ENCODE measurements around the gene LRRC2.

DNA sequence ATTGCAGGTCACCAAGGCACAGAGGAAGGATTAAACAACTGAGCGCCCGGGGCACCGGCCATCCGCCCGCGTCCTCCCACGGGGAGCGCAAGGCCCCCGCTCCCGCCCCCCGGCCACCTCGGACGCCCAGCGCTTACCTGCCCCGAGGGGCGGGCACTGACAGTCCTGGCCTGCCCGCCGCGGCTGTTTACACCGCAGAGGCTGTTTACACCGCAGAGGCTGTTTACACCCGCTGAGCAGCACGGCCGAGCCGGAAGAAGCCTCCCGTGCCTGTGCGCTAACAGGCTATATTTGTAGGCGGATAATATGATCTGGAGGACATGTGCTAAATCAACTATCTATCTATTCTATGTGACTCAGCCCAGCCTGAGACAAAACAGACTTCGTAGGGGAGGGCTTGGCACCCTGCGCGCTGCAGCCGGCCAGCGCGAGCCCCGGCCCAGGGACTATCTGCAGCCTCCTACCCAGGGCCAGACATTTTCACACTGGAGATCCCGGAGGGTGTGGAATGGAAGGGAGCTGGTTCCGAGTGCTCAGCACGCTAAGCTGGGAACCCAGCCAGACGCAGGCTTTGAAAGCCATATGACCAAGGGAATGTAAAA, at the start of gene LRRC2:
- TF ChIP-seq L3MBTL2 (IDR thresholded peaks at IDR 0.05), result no peak
- TF ChIP-seq, protein P1, sequence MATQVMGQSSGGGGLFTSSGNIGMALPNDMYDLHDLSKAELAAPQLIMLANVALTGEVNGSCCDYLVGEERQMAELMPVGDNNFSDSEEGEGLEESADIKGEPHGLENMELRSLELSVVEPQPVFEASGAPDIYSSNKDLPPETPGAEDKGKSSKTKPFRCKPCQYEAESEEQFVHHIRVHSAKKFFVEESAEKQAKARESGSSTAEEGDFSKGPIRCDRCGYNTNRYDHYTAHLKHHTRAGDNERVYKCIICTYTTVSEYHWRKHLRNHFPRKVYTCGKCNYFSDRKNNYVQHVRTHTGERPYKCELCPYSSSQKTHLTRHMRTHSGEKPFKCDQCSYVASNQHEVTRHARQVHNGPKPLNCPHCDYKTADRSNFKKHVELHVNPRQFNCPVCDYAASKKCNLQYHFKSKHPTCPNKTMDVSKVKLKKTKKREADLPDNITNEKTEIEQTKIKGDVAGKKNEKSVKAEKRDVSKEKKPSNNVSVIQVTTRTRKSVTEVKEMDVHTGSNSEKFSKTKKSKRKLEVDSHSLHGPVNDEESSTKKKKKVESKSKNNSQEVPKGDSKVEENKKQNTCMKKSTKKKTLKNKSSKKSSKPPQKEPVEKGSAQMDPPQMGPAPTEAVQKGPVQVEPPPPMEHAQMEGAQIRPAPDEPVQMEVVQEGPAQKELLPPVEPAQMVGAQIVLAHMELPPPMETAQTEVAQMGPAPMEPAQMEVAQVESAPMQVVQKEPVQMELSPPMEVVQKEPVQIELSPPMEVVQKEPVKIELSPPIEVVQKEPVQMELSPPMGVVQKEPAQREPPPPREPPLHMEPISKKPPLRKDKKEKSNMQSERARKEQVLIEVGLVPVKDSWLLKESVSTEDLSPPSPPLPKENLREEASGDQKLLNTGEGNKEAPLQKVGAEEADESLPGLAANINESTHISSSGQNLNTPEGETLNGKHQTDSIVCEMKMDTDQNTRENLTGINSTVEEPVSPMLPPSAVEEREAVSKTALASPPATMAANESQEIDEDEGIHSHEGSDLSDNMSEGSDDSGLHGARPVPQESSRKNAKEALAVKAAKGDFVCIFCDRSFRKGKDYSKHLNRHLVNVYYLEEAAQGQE (IDR thresholded peaks at IDR 0.05; ENCODE audit: borderline replicate concordance), result no peak
- TF ChIP-seq, protein P1 (CRISPR knock-in tag; IDR thresholded peaks at IDR 0.05; ENCODE audit: low read depth), result no peak
- no peak for TF ChIP-seq ZNF24 (IDR thresholded peaks at IDR 0.05)
- TF ChIP-seq ZNF121 (CRISPR knock-in tag; conservative IDR thresholded peaks at IDR 0.05), result no peak
- TF ChIP-seq POLR2A (conservative IDR thresholded peaks at IDR 0.05), result no peak
- no peak for TF ChIP-seq MAFK (IDR thresholded peaks at IDR 0.05; ENCODE audit: low read length)
- TF ChIP-seq, protein P2, sequence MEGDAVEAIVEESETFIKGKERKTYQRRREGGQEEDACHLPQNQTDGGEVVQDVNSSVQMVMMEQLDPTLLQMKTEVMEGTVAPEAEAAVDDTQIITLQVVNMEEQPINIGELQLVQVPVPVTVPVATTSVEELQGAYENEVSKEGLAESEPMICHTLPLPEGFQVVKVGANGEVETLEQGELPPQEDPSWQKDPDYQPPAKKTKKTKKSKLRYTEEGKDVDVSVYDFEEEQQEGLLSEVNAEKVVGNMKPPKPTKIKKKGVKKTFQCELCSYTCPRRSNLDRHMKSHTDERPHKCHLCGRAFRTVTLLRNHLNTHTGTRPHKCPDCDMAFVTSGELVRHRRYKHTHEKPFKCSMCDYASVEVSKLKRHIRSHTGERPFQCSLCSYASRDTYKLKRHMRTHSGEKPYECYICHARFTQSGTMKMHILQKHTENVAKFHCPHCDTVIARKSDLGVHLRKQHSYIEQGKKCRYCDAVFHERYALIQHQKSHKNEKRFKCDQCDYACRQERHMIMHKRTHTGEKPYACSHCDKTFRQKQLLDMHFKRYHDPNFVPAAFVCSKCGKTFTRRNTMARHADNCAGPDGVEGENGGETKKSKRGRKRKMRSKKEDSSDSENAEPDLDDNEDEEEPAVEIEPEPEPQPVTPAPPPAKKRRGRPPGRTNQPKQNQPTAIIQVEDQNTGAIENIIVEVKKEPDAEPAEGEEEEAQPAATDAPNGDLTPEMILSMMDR (IDR thresholded peaks at IDR 0.05 in 2 of 3, conservative IDR thresholded peaks at IDR 0.05 in 1 of 3; ENCODE audit: insufficient read depth in 2 of 3, low read depth in 1 of 3, low read length in 3 of 3), result no peak
- TF ChIP-seq, protein P3, sequence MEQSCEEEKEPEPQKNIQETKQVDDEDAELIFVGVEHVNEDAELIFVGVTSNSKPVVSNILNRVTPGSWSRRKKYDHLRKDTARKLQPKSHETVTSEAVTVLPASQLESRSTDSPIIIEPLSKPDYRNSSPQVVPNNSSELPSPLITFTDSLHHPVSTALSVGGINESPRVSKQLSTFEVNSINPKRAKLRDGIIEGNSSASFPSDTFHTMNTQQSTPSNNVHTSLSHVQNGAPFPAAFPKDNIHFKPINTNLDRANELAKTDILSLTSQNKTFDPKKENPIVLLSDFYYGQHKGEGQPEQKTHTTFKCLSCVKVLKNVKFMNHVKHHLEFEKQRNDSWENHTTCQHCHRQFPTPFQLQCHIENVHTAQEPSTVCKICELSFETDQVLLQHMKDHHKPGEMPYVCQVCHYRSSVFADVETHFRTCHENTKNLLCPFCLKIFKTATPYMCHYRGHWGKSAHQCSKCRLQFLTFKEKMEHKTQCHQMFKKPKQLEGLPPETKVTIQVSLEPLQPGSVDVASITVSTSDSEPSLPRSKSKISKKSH (CRISPR knock-in tag; IDR thresholded peaks at IDR 0.05), result no peak
